KMS-11 (cell line): ENCODE data around the gene ST6GALNAC5.
"Not testable (repeated sequence)": the region's sequence is repeated elsewhere in the genome, so short reads cannot be mapped to it uniquely, and the experiment has no call there.

Source experiments
- H2AFZ ChIP-seq: fragments of 200-600 bp; sonication (generic); 2 replicates; pipeline ENCODE4 v1.6.1; 2016; ENCODE audit warnings: antibody characterized with exemption, mixed run types, low read depth
- H3K27ac ChIP-seq: fragments of 200-600 bp; sonication (generic); 2 replicates; pipeline ENCODE4 v1.6.1; 2016; ENCODE audit warnings: mild to moderate bottlenecking, mixed run types
- H3K27me3 ChIP-seq: fragments of 200-600 bp; sonication (generic); 2 replicates; pipeline ENCODE4 v1.6.1; 2017; ENCODE audit warnings: mild to moderate bottlenecking, low read depth, mixed run types, moderate library complexity; ENCODE audit not compliant: insufficient read depth
- H3K36me3 ChIP-seq: fragments of 200-600 bp; sonication (generic); 2 replicates; pipeline ENCODE4 v1.6.1; 2017; ENCODE audit warnings: mild to moderate bottlenecking, mixed run types; ENCODE audit not compliant: insufficient read depth
- H3K4me1 ChIP-seq: fragments of 200-600 bp; sonication (generic); 2 replicates; pipeline ENCODE4 v1.6.1; 2016; ENCODE audit warnings: mild to moderate bottlenecking, low read depth, mixed run types; ENCODE audit not compliant: poor library complexity, severe bottlenecking
- H3K4me2 ChIP-seq: fragments of 200-600 bp; sonication (generic); 2 replicates; pipeline ENCODE4 v1.7.0; 2016; ENCODE audit warnings: mild to moderate bottlenecking, mixed run types
- H3K4me3 ChIP-seq: fragments of 200-600 bp; sonication (generic); IDR thresholded peaks from 2 replicates; pipeline ENCODE4 v1.6.1; 2017; ENCODE audit warnings: low read depth, low read length, mixed read lengths; ENCODE audit not compliant: insufficient read depth
- H3K79me2 ChIP-seq: fragments of 200-600 bp; sonication (generic); 2 replicates; pipeline ENCODE4 v1.6.1; 2016; ENCODE audit warnings: low read depth, mixed run types; ENCODE audit not compliant: insufficient read depth
- H3K9ac ChIP-seq: fragments of 200-600 bp; sonication (generic); 2 replicates; pipeline ENCODE4 v1.6.1; 2016; ENCODE audit warnings: mild to moderate bottlenecking, mixed run types
- H4K20me1 ChIP-seq: fragments of 200-600 bp; sonication (generic); 2 replicates; pipeline ENCODE4 v1.6.1; 2016; ENCODE audit warnings: mild to moderate bottlenecking, mixed run types; ENCODE audit not compliant: insufficient read depth
- TF ChIP-seq, protein P1 (sequence below): fragments of 200-600 bp; sonication (generic); conservative IDR thresholded peaks from 2 replicates; pipeline ENCODE4 v1.6.1; 2017; ENCODE audit warnings: low read depth, mild to moderate bottlenecking, antibody characterized with exemption, low read length, moderate library complexity, mixed read lengths

ST6GALNAC5 gene

DNA sequence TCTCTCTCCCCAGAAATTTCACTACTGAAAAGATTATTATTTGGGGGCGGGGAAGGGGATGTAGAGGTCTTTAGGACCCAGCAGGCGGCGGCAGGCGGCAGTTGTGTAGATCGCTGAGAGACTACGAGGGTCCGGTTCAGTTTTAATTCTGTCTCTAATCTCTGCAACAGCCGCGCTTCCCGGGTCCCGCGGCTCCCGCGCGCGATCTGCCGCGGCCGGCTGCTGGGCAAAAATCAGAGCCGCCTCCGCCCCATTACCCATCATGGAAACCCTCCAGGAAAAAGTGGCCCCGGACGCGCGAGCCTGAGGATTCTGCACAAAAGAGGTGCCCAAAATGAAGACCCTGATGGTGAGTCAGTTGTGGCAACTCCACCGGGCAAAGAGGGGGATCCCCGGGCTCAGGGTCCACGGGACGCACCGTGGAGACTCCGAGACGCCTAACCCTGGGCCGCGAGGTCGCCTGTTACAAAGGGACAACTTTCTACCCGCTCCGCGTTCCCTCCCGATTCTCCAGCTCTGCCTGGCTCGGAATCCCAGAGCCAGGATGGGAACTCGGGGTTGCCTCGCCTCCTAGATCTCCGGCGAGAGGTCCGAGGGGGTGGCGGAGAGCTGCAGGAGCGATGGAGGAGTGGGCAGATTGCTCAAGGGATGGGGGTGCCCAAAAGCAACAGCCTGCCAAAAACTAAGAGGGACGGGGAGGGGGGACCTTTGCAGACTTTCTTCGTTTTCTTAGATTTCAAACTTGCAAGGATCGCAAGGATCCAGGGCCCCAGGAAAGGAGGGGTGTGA, at the start of gene ST6GALNAC5:
Gene ST6GALNAC5, plus strand, starts transcription at position 139 of the 789 bp plus-strand sequence.
- TF ChIP-seq, protein P1, sequence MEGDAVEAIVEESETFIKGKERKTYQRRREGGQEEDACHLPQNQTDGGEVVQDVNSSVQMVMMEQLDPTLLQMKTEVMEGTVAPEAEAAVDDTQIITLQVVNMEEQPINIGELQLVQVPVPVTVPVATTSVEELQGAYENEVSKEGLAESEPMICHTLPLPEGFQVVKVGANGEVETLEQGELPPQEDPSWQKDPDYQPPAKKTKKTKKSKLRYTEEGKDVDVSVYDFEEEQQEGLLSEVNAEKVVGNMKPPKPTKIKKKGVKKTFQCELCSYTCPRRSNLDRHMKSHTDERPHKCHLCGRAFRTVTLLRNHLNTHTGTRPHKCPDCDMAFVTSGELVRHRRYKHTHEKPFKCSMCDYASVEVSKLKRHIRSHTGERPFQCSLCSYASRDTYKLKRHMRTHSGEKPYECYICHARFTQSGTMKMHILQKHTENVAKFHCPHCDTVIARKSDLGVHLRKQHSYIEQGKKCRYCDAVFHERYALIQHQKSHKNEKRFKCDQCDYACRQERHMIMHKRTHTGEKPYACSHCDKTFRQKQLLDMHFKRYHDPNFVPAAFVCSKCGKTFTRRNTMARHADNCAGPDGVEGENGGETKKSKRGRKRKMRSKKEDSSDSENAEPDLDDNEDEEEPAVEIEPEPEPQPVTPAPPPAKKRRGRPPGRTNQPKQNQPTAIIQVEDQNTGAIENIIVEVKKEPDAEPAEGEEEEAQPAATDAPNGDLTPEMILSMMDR = no peak
- Histone ChIP-seq H3K79me2 (no peaks in the 10 kb centered on the region), H3K4me3 (no peak within 1 kb of the TSS), H3K27me3 (no peaks in the 10 kb centered on the region), H3K9ac (no peak within 1 kb of the TSS), H3K36me3 (no peaks in the 10 kb centered on the region), H3K4me2 (no peak within 1 kb of the TSS), H3K4me1 (no peaks in the 10 kb centered on the region), H4K20me1 (no peaks in the 10 kb centered on the region), H3K27ac (no peak within 1 kb of the TSS), H2AFZ (no peak within 1 kb of the TSS)

DNA sequence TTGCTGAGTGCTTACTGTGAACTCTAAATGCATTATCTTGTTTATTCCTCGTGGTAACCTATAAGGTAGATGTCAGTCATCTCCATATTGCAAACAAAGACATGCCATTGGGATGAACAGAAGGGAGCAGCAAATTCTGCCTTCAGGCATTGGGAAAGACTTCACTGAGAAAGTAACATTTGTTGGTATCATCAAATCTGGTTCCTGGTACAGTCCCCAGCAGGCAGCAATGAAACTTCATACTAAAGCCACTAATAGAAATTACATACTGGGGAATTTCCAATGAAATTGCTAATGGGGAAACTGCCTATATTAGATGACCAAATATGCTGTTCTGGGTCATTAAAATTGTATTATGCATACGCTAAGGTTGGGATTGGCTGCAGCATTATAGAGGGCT, 47.3 kb upstream of the ST6GALNAC5 start:
- H3K79me2 ChIP-seq = no peaks in the 10 kb centered on the region
- TF ChIP-seq, protein P1 = no peak
- peak overlapping the region; percentile 48; the same call in 1 of the 2 replicates for H3K4me2 ChIP-seq
- H3K36me3 ChIP-seq = no peaks in the 10 kb centered on the region
- H3K4me1 ChIP-seq = peaks cover 31% of the 10 kb centered on the region
- H3K27ac ChIP-seq = no peak overlapping the region; the same call in 1 of the 2 replicates
- H3K4me3 ChIP-seq = no peak overlapping the region
- H3K9ac ChIP-seq = no peak overlapping the region
- no peak overlapping the region for H2AFZ ChIP-seq
- no peaks in the 10 kb centered on the region for H4K20me1 ChIP-seq
- H3K27me3 ChIP-seq = no peaks in the 10 kb centered on the region

DNA sequence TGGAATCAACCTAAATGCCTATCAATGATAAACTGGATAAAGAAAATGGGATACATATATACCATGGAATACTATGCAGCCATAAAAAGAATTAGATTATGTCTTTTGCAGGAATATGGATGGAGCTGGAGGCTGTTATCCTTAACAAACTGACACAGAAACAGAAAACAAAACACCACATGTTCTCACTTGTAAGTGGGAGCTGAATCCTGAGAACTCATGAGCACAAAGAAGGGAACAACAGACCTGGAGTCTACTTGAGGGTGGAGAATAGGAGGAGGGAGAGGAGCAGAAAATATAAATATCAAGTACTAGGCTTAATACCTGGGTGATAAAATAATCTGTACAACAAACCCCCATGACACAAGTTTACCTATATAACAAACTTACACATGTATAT, 44.3 kb upstream of the ST6GALNAC5 start:
- not testable (repeated sequence) for H3K27me3 ChIP-seq, H2AFZ ChIP-seq, H3K27ac ChIP-seq, H3K4me2 ChIP-seq, H3K36me3 ChIP-seq, H3K4me3 ChIP-seq, H3K79me2 ChIP-seq, H3K9ac ChIP-seq, H4K20me1 ChIP-seq
- peaks cover 31% of the 10 kb centered on the region for H3K4me1 ChIP-seq

DNA sequence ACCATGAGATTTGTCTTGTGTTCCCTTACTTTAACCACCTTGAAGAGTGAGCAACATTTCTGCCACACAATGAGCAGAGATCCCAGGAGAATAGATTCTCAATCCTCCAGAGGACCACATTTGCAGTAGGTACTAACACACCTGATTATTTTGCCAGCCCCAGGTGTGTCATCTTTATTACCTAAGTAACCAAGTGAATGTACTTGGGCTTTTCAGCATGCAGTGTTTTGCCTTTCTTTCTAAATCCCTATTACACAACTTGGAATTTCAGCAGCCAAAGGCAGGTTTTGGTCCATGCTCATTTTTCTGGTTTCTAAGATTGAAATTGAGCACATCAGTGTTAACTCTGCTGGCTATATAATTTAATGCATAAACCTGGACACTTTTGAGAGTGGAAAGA, 43.2 kb upstream of the ST6GALNAC5 start:
- no peaks in the 10 kb centered on the region for H4K20me1 ChIP-seq

More for the DNA sequence above, 43.2 kb upstream of the ST6GALNAC5 start:
- Histone ChIP-seq H2AFZ (no peak overlapping the region), H3K36me3 (no peaks in the 10 kb centered on the region), H3K27me3 (no peaks in the 10 kb centered on the region), H3K4me2 (no peak overlapping the region), H3K9ac (no peak overlapping the region), H3K27ac (no peak overlapping the region), H3K4me1 (peaks cover 30% of the 10 kb centered on the region), H3K79me2 (no peaks in the 10 kb centered on the region), H3K4me3 (no peak overlapping the region)
- TF ChIP-seq, protein P1 = no peak
